K562 (cell line): ENCODE results near the gene ELF1. TPM values are rescaled to one million over a fixed set of nuclear protein-coding genes. Genes with fewer than 3 reads are reported as not detected.

Source experiments
- ARNT ChIP-seq, 2 experiments: fragments of 450-650 bp; IDR thresholded peaks; 2 replicates each; pipeline ENCODE4 v1.6.1; 2016; ENCODE audit warnings: mild to moderate bottlenecking in 1 of 2
- BRCA1 ChIP-seq, 2 experiments: fragments of 450-650 bp in 1 of 2; sonication (generic) in 1 of 2; formaldehyde crosslinking in 1 of 2; IDR thresholded peaks; 2 replicates each; pipeline versions ENCODE4 v1.5.0 to v1.6.1; 2017 to 2020; ENCODE audit warnings: mild to moderate bottlenecking in 1 of 2, missing genetic modification reagents in 1 of 2
- CBFA2T3 ChIP-seq: fragments of 450-650 bp; IDR thresholded peaks from 2 replicates; pipeline ENCODE4 v1.6.1; 2017
- CBX3 ChIP-seq, 2 experiments: IDR thresholded peaks; 1 replicate in 1 of 2; 2 replicates in 1 of 2; pipeline ENCODE4 v1.6.1; 2012; ENCODE audit warnings: inconsistent platforms in 2 of 2, low read length in 2 of 2, borderline replicate concordance in 1 of 2, control low read depth in 1 of 2
- CXXC5 ChIP-seq: fragments of 250-450 bp; sonication (Bioruptor Pico); IDR thresholded peaks from 2 replicates; pipeline ENCODE4 v1.8.0; 2022; ENCODE audit warnings: inconsistent platforms, mild to moderate bottlenecking, moderate library complexity
- KAT7 ChIP-seq: sonication (generic); formaldehyde crosslinking; IDR thresholded peaks from 2 replicates; pipeline ENCODE4 v1.8.0; 2022; ENCODE audit warnings: missing genetic modification reagents, mild to moderate bottlenecking, borderline replicate concordance
- MAZ ChIP-seq, 2 experiments: fragments of 450-650 bp in 1 of 2; sonication (generic) in 1 of 2; formaldehyde crosslinking; IDR thresholded peaks in 1 of 2; conservative IDR thresholded peaks in 1 of 2; 2 replicates each; pipeline versions ENCODE4 v1.4.0 to v1.5.0; 2020; ENCODE audit warnings: mild to moderate bottlenecking in 1 of 2, missing genetic modification reagents in 1 of 2
- MBD2 ChIP-seq: sonication (generic); IDR thresholded peaks from 2 replicates; pipeline ENCODE4 v1.6.1; 2016; ENCODE audit warnings: low read depth, borderline replicate concordance
- MEF2A ChIP-seq: IDR thresholded peaks from 2 replicates; pipeline ENCODE4 v1.6.1; 2011; ENCODE audit warnings: low read depth, mild to moderate bottlenecking, low read length, moderate library complexity; ENCODE audit not compliant: control insufficient read depth
- PCBP1 ChIP-seq: fragments of 200-400 bp; formaldehyde crosslinking; IDR thresholded peaks from 2 replicates; pipeline ENCODE4 v1.6.1; 2018; ENCODE audit warnings: mild to moderate bottlenecking, low read depth, low read length; ENCODE audit not compliant: poor library complexity, severe bottlenecking
- PHB ChIP-seq: fragments of 250-450 bp; sonication (Bioruptor Pico); IDR thresholded peaks from 2 replicates; pipeline ENCODE4 v1.5.0; 2021
- PHTF2 ChIP-seq: fragments of 250-450 bp; sonication (Bioruptor Pico); IDR thresholded peaks from 2 replicates; pipeline ENCODE4 v1.5.0; 2021; ENCODE audit warnings: mild to moderate bottlenecking
- SIN3A ChIP-seq, 2 experiments: fragments of 150-350 bp in 1 of 2; IDR thresholded peaks; 2 replicates each; pipeline ENCODE4 v1.6.1; 2011 to 2016; ENCODE audit warnings: borderline replicate concordance in 2 of 2, low read depth in 2 of 2, low read length in 2 of 2, mild to moderate bottlenecking in 2 of 2, moderate library complexity in 2 of 2; ENCODE audit not compliant: control insufficient read depth in 1 of 2
- SRSF1 ChIP-seq: fragments of 200-400 bp; formaldehyde crosslinking; IDR thresholded peaks from 2 replicates; pipeline ENCODE4 v1.6.1; 2017; ENCODE audit warnings: mild to moderate bottlenecking, low read depth, low read length, moderate library complexity
- TARDBP ChIP-seq: fragments of 450-650 bp; IDR thresholded peaks from 2 replicates; pipeline ENCODE4 v1.6.1; 2016
- ZBTB2 ChIP-seq: fragments of 450-650 bp; IDR thresholded peaks from 2 replicates; pipeline ENCODE4 v1.6.1; 2016; ENCODE audit warnings: antibody characterized with exemption
- ZNF184 ChIP-seq: sonication (generic); formaldehyde crosslinking; IDR thresholded peaks from 2 replicates; pipeline ENCODE4 v1.5.0; 2020; ENCODE audit warnings: missing genetic modification reagents
- ZZZ3 ChIP-seq: fragments of 450-650 bp; IDR thresholded peaks from 2 replicates; pipeline ENCODE4 v1.6.1; 2016; ENCODE audit warnings: antibody characterized with exemption, mild to moderate bottlenecking, moderate library complexity
- polyA plus RNA-seq, 8 experiments: library from polyadenylated mRNA; depleted of rRNA in 4 of 8; stranded (reverse) in 5 of 8; unstranded in 3 of 8; fragments of >200 nt; fragmentation: Nextera tagmentation in 2 of 8; fragmentation: Illumina TruSeq in 1 of 8; extraction: Ambion mirVana in 2 of 8; extraction: Trizol in 1 of 8; gene quantifications; 2 replicates each; pipeline versions ENCODE4 v1.2.1 to v1.2.3, GENCODE V29; 2011 to 2014; ENCODE audit warnings: inconsistent platforms in 1 of 8, missing spikeins in 1 of 8
- total RNA-seq, 7 experiments: library from RNA; depleted of rRNA in 6 of 7; stranded (reverse); fragments of >200 nt in 6 of 7; fragmentation: Illumina TruSeq in 2 of 7; extraction: Trizol in 2 of 7; gene quantifications; 2 replicates each; pipeline versions ENCODE4 v1.2.1 to v1.2.3, GENCODE V29; 2011 to 2021; ENCODE audit warnings: low replicate concordance in 1 of 7
- TF ChIP-seq, protein P1 (sequence below): fragments of 450-650 bp; formaldehyde crosslinking; IDR thresholded peaks from 2 replicates; pipeline ENCODE4 v1.4.0; 2020; ENCODE audit warnings: mild to moderate bottlenecking, moderate library complexity
- TF ChIP-seq, protein P2 (sequence below): fragments of 450-650 bp; formaldehyde crosslinking; IDR thresholded peaks from 2 replicates; pipeline ENCODE4 v1.4.0; 2020; ENCODE audit warnings: mild to moderate bottlenecking, moderate library complexity
- TF ChIP-seq, protein P3 (sequence below), 3 experiments: IDR thresholded peaks in 2 of 3; conservative IDR thresholded peaks in 1 of 3; 2 replicates each; pipeline ENCODE4 v1.5.1; 2011 to 2012; ENCODE audit warnings: low read length in 3 of 3, mild to moderate bottlenecking in 3 of 3, control low read depth in 2 of 3, improper control_type of control experiment in 1 of 3, inconsistent platforms in 1 of 3, low read depth in 1 of 3, mixed read lengths in 1 of 3, moderate library complexity in 1 of 3; ENCODE audit not compliant: insufficient read depth in 2 of 3

ELF1 gene
- total and polyA plus RNA-seq, 9 of the 15 experiments (the other 6 are each of a cell fraction or from before 2014, with no cell fraction given): 24.7 to 54.4 (median 33.4) TPM

GRCh38 chr13:41061075-41061913 lies 42.2 kb upstream of the ELF1 start, which contains the start of gene WBP4 (continued):
- peak; percentile 69 for TF ChIP-seq CXXC5 (CRISPR knock-in tag)
- peak; percentile 2; the same call in 1 of the 2 replicates for TF ChIP-seq CBFA2T3
- peak; percentile 77 to 97; a peak in 3 of 4 replicates for TF ChIP-seq SIN3A (IDR thresholded peaks at IDR 0.05; ENCODE audit: borderline replicate concordance in 2 of 2, control insufficient read depth in 1 of 2, low read depth in 2 of 2, low read length in 2 of 2)
- peak; percentile 23; the same call in 1 of the 2 replicates for TF ChIP-seq TARDBP
- TF ChIP-seq, protein P1, sequence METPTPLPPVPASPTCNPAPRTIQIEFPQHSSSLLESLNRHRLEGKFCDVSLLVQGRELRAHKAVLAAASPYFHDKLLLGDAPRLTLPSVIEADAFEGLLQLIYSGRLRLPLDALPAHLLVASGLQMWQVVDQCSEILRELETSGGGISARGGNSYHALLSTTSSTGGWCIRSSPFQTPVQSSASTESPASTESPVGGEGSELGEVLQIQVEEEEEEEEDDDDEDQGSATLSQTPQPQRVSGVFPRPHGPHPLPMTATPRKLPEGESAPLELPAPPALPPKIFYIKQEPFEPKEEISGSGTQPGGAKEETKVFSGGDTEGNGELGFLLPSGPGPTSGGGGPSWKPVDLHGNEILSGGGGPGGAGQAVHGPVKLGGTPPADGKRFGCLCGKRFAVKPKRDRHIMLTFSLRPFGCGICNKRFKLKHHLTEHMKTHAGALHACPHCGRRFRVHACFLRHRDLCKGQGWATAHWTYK (CRISPR knock-in tag): 0 out of 2 replicates have a peak, but pooled peaks have one; percentile 35
- no peak for TF ChIP-seq PHB (CRISPR knock-in tag)
- no peak for TF ChIP-seq SRSF1
- TF ChIP-seq ARNT (IDR thresholded peaks at IDR 0.05): no peak; a peak in 1 of 4 replicates
- no peak for TF ChIP-seq PCBP1
- TF ChIP-seq, protein P2, sequence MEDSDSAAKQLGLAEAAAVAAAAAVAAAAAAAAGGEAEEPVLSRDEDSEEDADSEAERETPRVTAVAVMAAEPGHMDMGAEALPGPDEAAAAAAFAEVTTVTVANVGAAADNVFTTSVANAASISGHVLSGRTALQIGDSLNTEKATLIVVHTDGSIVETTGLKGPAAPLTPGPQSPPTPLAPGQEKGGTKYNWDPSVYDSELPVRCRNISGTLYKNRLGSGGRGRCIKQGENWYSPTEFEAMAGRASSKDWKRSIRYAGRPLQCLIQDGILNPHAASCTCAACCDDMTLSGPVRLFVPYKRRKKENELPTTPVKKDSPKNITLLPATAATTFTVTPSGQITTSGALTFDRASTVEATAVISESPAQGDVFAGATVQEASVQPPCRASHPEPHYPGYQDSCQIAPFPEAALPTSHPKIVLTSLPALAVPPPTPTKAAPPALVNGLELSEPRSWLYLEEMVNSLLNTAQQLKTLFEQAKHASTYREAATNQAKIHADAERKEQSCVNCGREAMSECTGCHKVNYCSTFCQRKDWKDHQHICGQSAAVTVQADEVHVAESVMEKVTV: no peak
- TF ChIP-seq ZZZ3: peak; percentile 84; the same call in 1 of the 2 replicates
- peak; percentile 91; the same call in 1 of the 2 replicates for TF ChIP-seq KAT7 (CRISPR knock-in tag)
- no peak for TF ChIP-seq PHTF2
- TF ChIP-seq, protein P3, sequence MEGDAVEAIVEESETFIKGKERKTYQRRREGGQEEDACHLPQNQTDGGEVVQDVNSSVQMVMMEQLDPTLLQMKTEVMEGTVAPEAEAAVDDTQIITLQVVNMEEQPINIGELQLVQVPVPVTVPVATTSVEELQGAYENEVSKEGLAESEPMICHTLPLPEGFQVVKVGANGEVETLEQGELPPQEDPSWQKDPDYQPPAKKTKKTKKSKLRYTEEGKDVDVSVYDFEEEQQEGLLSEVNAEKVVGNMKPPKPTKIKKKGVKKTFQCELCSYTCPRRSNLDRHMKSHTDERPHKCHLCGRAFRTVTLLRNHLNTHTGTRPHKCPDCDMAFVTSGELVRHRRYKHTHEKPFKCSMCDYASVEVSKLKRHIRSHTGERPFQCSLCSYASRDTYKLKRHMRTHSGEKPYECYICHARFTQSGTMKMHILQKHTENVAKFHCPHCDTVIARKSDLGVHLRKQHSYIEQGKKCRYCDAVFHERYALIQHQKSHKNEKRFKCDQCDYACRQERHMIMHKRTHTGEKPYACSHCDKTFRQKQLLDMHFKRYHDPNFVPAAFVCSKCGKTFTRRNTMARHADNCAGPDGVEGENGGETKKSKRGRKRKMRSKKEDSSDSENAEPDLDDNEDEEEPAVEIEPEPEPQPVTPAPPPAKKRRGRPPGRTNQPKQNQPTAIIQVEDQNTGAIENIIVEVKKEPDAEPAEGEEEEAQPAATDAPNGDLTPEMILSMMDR (IDR thresholded peaks at IDR 0.05 in 2 of 3, conservative IDR thresholded peaks at IDR 0.05 in 1 of 3; ENCODE audit: insufficient read depth in 2 of 3, low read depth in 1 of 3, low read length in 3 of 3): peak; percentile 0 to 21 (median 12); a peak in 1 of 6 replicates
- TF ChIP-seq MBD2: 0 out of 2 replicates have a peak, but pooled peaks have one; percentile 48
- TF ChIP-seq MAZ (CRISPR knock-in tag; conservative IDR thresholded peaks at IDR 0.05 in 1 of 2, IDR thresholded peaks at IDR 0.05 in 1 of 2): peak; percentile 78 to 88; a peak in 3 of 4 replicates
- TF ChIP-seq ZBTB2: 0 out of 2 replicates have a peak, but pooled peaks have one; percentile 45
- peak in 1 of 2 experiments; percentile 53; a peak in 1 of 3 replicates for TF ChIP-seq CBX3 (IDR thresholded peaks at IDR 0.05; ENCODE audit: borderline replicate concordance in 1 of 2, low read length in 2 of 2)
- TF ChIP-seq MEF2A: no peak
- TF ChIP-seq BRCA1 (IDR thresholded peaks at IDR 0.05): no peak
- no peak for TF ChIP-seq BRCA1 (CRISPR knock-in tag; IDR thresholded peaks at IDR 0.05)
- peak; percentile 94 for TF ChIP-seq ZNF184 (CRISPR knock-in tag)
